Measurements from ENCODE around the gene SLC8B1.
A peak's percentile ranks its signal among the peaks of the same experiment; 100 is the strongest.

The SLC8B1 gene

GRCh38 chr12:113316155-113316554 is 18.8 kb downstream of the SLC8B1 start:
- Histone ChIP-seq H3K27ac (ENCODE audit: low read depth, low read length) (no peak overlapping the region), H3K36me3 (ENCODE audit: insufficient read depth, low read length) (peaks cover 17% of the 10 kb centered on the region), H3K4me1 (ENCODE audit: insufficient read depth, low read length) (no peaks in the 10 kb centered on the region), H3K27me3 (ENCODE audit: control insufficient read depth in 1 of 2, insufficient read depth in 2 of 2, low read length in 2 of 2) (no peaks in the 10 kb centered on the region), H3K9me3 (ENCODE audit: low read length) (no peaks in the 10 kb centered on the region), H3K4me3 (ENCODE audit: low read depth in 1 of 2, low read length in 2 of 2) (no peak overlapping the region), H3K9ac (ENCODE audit: low read length) (no peak overlapping the region)

- Histone ChIP-seq H3K9me3 (ENCODE audit: low read length) (no peaks in the 10 kb centered on the region), H3K9ac (ENCODE audit: low read length) (no peak overlapping the region), H3K36me3 (ENCODE audit: insufficient read depth, low read length) (peaks cover 13% of the 10 kb centered on the region), H3K27me3 (ENCODE audit: control insufficient read depth in 1 of 2, insufficient read depth in 2 of 2, low read length in 2 of 2) (no peaks in the 10 kb centered on the region), H3K27ac (ENCODE audit: low read depth, low read length) (no peak overlapping the region), H3K4me1 (ENCODE audit: insufficient read depth, low read length) (no peaks in the 10 kb centered on the region), H3K4me3 (ENCODE audit: low read depth in 1 of 2, low read length in 2 of 2) (no peak overlapping the region)
These were observed 19.6 kb downstream of the SLC8B1 start for GRCh38 chr12:113315358-113315757.

- Histone ChIP-seq H3K36me3 (ENCODE audit: insufficient read depth, low read length) (peaks cover 18% of the 10 kb centered on the region), H3K9me3 (ENCODE audit: low read length) (no peaks in the 10 kb centered on the region), H3K9ac (ENCODE audit: low read length) (no peak overlapping the region), H3K4me1 (ENCODE audit: insufficient read depth, low read length) (no peaks in the 10 kb centered on the region), H3K27ac (ENCODE audit: low read depth, low read length) (no peak overlapping the region), H3K27me3 (ENCODE audit: control insufficient read depth in 1 of 2, insufficient read depth in 2 of 2, low read length in 2 of 2) (no peaks in the 10 kb centered on the region), H3K4me3 (ENCODE audit: low read depth in 1 of 2, low read length in 2 of 2) (no peak overlapping the region)
These were observed 20.8 kb downstream of the SLC8B1 start for GRCh38 chr12:113314121-113314529.

GRCh38 chr12:113310489-113310888 is 24.4 kb downstream of the SLC8B1 start:
- no peaks in the 10 kb centered on the region for H3K27me3 ChIP-seq (ENCODE audit: control insufficient read depth in 1 of 2, insufficient read depth in 2 of 2, low read length in 2 of 2)
- peaks cover 13% of the 10 kb centered on the region for H3K36me3 ChIP-seq (ENCODE audit: insufficient read depth, low read length)
- no peak overlapping the region for H3K9ac ChIP-seq (ENCODE audit: low read length)
- H3K27ac ChIP-seq (ENCODE audit: low read depth, low read length): no peak overlapping the region
- no peaks in the 10 kb centered on the region for H3K4me1 ChIP-seq (ENCODE audit: insufficient read depth, low read length)
- no peak overlapping the region for H3K4me3 ChIP-seq (ENCODE audit: low read depth in 1 of 2, low read length in 2 of 2)
- H3K9me3 ChIP-seq (ENCODE audit: low read length): no peaks in the 10 kb centered on the region

GRCh38 chr12:113306382-113306781 is 28.5 kb downstream of the SLC8B1 start:
- Histone ChIP-seq H3K9me3 (ENCODE audit: low read length) (no peaks in the 10 kb centered on the region), H3K9ac (ENCODE audit: low read length) (no peak overlapping the region), H3K27me3 (ENCODE audit: control insufficient read depth in 1 of 2, insufficient read depth in 2 of 2, low read length in 2 of 2) (no peaks in the 10 kb centered on the region), H3K36me3 (ENCODE audit: insufficient read depth, low read length) (peaks cover 24% of the 10 kb centered on the region), H3K4me1 (ENCODE audit: insufficient read depth, low read length) (no peaks in the 10 kb centered on the region), H3K4me3 (ENCODE audit: low read depth in 1 of 2, low read length in 2 of 2) (no peak overlapping the region), H3K27ac (ENCODE audit: low read depth, low read length) (no peak overlapping the region)

- H3K4me1 ChIP-seq (ENCODE audit: insufficient read depth, low read length): no peaks in the 10 kb centered on the region
- peaks cover 24% of the 10 kb centered on the region for H3K36me3 ChIP-seq (ENCODE audit: insufficient read depth, low read length)
- no peaks in the 10 kb centered on the region for H3K27me3 ChIP-seq (ENCODE audit: control insufficient read depth in 1 of 2, insufficient read depth in 2 of 2, low read length in 2 of 2)
- no peak overlapping the region for H3K27ac ChIP-seq (ENCODE audit: low read depth, low read length)
- H3K4me3 ChIP-seq (ENCODE audit: low read depth in 1 of 2, low read length in 2 of 2): no peak overlapping the region
- H3K9me3 ChIP-seq (ENCODE audit: low read length): no peaks in the 10 kb centered on the region
- H3K9ac ChIP-seq (ENCODE audit: low read length): no peak overlapping the region
These were observed 29.5 kb downstream of the SLC8B1 start for GRCh38 chr12:113305281-113305856.

- no peaks in the 10 kb centered on the region for H3K9me3 ChIP-seq (ENCODE audit: low read length)
- no peak overlapping the region for H3K27ac ChIP-seq (ENCODE audit: low read depth, low read length)
These were observed 31.8 kb downstream of the SLC8B1 start for GRCh38 chr12:113302886-113303640.

GRCh38 chr12:113302466-113302865 is 32.4 kb downstream of the SLC8B1 start:
- Histone ChIP-seq H3K4me1 (ENCODE audit: insufficient read depth, low read length) (peaks cover 10% of the 10 kb centered on the region), H3K9ac (ENCODE audit: low read length) (no peak overlapping the region), H3K27ac (ENCODE audit: low read depth, low read length) (no peak overlapping the region), H3K36me3 (ENCODE audit: insufficient read depth, low read length) (peaks cover 18% of the 10 kb centered on the region), H3K9me3 (ENCODE audit: low read length) (no peaks in the 10 kb centered on the region), H3K4me3 (ENCODE audit: low read depth in 1 of 2, low read length in 2 of 2) (no peak overlapping the region), H3K27me3 (ENCODE audit: control insufficient read depth in 1 of 2, insufficient read depth in 2 of 2, low read length in 2 of 2) (no peaks in the 10 kb centered on the region)

More at GRCh38 chr12:113302886-113303640, 31.8 kb downstream of the SLC8B1 start:
- H3K4me1 ChIP-seq (ENCODE audit: insufficient read depth, low read length): peaks cover 10% of the 10 kb centered on the region
- no peak overlapping the region for H3K4me3 ChIP-seq (ENCODE audit: low read depth in 1 of 2, low read length in 2 of 2)
- H3K36me3 ChIP-seq (ENCODE audit: insufficient read depth, low read length): peaks cover 18% of the 10 kb centered on the region
- H3K9ac ChIP-seq (ENCODE audit: low read length): no peak overlapping the region
- H3K27me3 ChIP-seq (ENCODE audit: control insufficient read depth in 1 of 2, insufficient read depth in 2 of 2, low read length in 2 of 2): no peaks in the 10 kb centered on the region

- Histone ChIP-seq H3K4me1 (ENCODE audit: insufficient read depth, low read length) (peaks cover 10% of the 10 kb centered on the region), H3K4me3 (ENCODE audit: low read depth in 1 of 2, low read length in 2 of 2) (no peak overlapping the region), H3K9ac (ENCODE audit: low read length) (no peak overlapping the region), H3K27me3 (ENCODE audit: control insufficient read depth in 1 of 2, insufficient read depth in 2 of 2, low read length in 2 of 2) (no peaks in the 10 kb centered on the region), H3K36me3 (ENCODE audit: insufficient read depth, low read length) (peaks cover 19% of the 10 kb centered on the region), H3K9me3 (ENCODE audit: low read length) (no peaks in the 10 kb centered on the region), H3K27ac (ENCODE audit: low read depth, low read length) (no peak overlapping the region)
These were observed 33.1 kb downstream of the SLC8B1 start for GRCh38 chr12:113301811-113302210.

- Histone ChIP-seq H3K4me1 (ENCODE audit: insufficient read depth, low read length) (peaks cover 10% of the 10 kb centered on the region), H3K27ac (ENCODE audit: low read depth, low read length) (no peak overlapping the region), H3K36me3 (ENCODE audit: insufficient read depth, low read length) (peaks cover 32% of the 10 kb centered on the region), H3K9ac (ENCODE audit: low read length) (no peak overlapping the region), H3K4me3 (ENCODE audit: low read depth in 1 of 2, low read length in 2 of 2) (no peak overlapping the region), H3K27me3 (ENCODE audit: control insufficient read depth in 1 of 2, insufficient read depth in 2 of 2, low read length in 2 of 2) (no peaks in the 10 kb centered on the region), H3K9me3 (ENCODE audit: low read length) (no peaks in the 10 kb centered on the region)
These were observed 35.2 kb downstream of the SLC8B1 start for GRCh38 chr12:113299619-113300237.

GRCh38 chr12:113298861-113299545 is 35.9 kb downstream of the SLC8B1 start:
- H3K9me3 ChIP-seq (ENCODE audit: low read length): no peaks in the 10 kb centered on the region
- H3K4me1 ChIP-seq (ENCODE audit: insufficient read depth, low read length): peaks cover 10% of the 10 kb centered on the region
- H3K36me3 ChIP-seq (ENCODE audit: insufficient read depth, low read length): peaks cover 27% of the 10 kb centered on the region
- H3K4me3 ChIP-seq (ENCODE audit: low read depth in 1 of 2, low read length in 2 of 2): peak overlapping the region in 1 of 2 donors; percentile 2
- H3K27me3 ChIP-seq (ENCODE audit: control insufficient read depth in 1 of 2, insufficient read depth in 2 of 2, low read length in 2 of 2): no peaks in the 10 kb centered on the region
- no peak overlapping the region for H3K9ac ChIP-seq (ENCODE audit: low read length)
- H3K27ac ChIP-seq (ENCODE audit: low read depth, low read length): no peak overlapping the region

All from muscle layer of colon (tissue), 2 donors.